ENCODE data around the gene CERS6.

DNA sequence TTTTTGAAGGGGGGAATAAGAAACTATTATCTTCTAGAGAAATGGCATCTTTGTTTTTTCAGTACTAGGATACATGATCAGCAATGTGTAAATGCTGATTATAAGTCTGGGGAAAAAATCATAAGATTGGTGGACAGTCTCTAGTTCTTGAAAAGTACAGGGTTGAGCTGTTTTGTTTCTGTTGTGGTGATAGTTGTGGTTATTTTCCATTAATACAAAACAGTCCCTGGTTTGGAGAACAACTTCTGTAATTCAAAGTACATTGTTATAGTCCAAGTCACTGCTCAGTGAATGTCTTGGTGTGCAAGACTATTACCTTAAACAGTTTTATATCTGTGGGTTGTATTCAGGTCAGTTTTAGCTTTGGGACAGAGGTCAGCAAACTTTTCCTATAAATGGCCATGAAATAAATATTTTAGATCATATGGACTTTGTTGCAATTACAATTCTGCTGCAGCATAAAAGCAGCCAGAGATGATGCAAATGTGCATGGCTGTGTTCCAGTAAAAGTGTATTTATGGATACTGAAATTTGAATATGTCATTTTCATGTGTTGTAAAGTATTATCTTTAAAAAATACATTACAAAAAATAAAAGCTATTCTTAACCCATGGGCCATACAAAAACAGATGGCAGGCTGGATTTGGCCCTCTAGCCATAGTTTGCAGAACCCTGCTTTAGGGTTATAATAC lies 111.0 kb downstream of the CERS6 start:
- TF ChIP-seq CTCF (IDR thresholded peaks at IDR 0.05) (no peak), POLR2A (IDR thresholded peaks at IDR 0.05) (no peak)
